Stimulated activated CD8-positive, alpha-beta memory T cell treated with anti-CD3 and anti-CD28 coated beads, Interleukin-15, amount 100 ng/mL, for 1 hour (primary cell): ENCODE data around the gene CRYM.
"Not testable (repeated sequence)": the region's sequence is repeated elsewhere in the genome, so short reads cannot be mapped to it uniquely, and the experiment has no call there.

ENCODE experiments used
- DNase-seq: peaks from one replicate; pipeline ENCODE4 v3.0.0-alpha.2; 2020; ENCODE audit warnings: low read depth

Gene CRYM

DNA sequence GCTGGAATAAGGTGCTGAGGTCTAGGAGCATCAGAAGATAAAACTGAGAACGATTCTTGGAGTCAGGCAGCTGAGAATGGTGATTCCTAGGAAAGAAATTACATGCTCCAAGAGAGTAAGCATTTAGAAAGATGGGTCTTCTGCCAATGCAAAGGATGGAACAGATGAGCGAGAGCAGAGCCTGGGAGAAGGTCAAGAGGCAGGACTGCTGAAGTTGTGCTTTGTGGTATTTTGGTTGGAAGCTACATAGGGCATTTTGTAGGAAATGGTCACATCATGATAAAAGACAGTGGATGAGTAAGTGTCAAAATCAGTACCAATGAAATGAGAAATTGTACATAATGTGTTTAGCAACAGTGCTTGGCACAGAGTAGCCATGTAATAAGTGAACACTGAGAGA, 1.4 kb upstream of the CRYM start:
- no peak for DNase-seq

DNA sequence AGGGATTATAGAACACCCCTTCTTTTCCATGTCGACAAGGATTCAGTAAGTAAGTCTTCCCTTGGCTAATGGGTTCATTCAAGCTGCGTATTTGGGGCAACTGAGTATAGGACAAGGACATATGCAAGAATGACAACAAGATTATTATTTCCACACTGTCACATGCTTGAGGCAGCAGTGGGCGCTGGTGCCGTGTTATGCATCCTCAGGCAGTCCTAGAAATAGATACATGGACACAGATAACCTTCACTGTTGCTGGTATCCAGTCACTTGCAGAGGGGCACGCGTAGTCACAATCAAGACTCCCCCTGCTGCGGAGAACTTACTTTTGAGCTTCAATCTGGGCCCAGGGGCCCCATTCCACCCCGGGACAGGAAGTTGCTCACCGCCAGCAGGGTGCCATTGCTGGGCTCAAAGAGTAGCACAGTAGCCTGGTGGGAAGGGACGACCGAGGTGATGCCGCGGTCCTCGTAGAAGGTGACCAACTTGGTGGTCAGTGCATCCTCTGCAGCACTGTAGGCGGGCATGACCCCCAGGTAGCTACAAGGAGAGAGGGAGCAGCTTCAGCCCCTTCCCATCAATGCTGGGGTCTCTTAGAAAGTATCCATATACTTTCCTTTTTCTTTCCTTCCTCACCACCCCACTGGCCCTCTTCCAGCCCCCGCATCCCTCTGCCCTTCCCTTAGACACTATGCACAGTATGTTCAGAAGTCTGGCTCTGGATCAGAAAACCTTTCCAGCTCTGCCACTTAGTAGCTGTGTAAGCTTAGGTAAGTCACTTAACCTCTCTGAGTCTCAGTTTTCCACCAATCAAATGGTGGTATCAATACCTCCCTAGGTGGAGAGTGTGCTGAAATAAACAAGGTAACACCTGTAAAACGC, 804 bp downstream of the CRYM start:
- no peak for DNase-seq

DNA sequence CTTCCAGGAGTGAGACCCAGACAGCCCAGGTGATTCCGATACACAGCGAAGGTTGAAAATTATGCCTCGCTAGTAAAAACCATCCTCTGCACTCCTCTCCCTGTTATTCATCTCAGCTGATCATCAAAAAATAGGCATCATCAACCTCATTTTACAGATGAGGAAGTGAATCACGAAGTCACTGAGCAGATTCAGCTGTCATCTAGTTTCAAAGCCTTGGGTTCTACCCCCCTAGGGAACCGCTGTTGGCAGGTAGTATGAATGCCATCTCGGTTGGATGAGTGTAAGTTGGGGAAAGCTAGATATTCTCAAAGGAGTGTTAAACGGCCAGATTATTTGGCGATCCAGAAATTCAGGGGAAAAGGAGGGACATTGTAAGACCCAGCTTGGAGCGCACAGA, 2.0 kb downstream of the CRYM start:
- DNase-seq = no peak

GRCh38 chr16:21275529-21275928, 2.6 kb downstream of the CRYM start:
- DNase-seq = no peak

- DNase-seq = no peak
Measured at GRCh38 chr16:21274172-21274726, 3.8 kb downstream of the CRYM start.

DNA sequence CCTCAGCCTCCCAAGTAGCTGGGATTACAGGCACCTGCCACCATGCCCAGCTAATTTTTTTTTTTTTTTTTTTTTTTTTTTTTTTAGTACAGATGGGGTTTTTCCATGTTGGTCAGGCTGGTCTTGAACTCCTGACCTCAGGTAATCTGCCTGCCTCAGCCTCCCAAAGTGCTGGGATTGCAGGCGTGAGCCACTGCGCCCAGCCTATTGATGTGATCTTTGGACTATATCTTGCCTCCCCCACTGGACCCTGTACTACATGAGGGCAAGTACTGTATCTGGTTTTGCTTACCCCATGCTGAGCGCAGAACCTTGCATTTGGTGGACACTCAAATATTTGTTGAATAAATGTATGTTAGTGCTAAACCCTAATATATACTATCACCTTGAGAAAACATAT, 5.3 kb downstream of the CRYM start:
- not testable (repeated sequence) for DNase-seq

DNA sequence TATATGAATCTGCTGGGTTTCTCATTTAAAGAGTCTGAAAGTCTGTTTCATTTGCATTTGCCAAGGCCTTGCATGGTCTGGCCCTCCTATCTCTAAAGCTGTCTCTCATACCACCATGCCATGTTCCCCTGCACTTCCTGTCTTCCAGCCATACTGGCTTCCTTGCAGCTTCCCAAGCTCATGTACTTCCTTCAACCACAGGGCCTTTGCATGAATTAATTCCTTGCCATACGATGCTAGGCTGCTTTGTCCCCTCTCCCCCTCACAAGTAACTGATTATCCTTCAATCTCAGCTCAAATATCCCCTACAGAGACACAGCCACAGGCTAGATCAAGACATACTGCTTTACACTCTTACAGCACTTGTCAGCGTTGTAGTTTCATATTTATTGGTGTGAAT, 5.8 kb downstream of the CRYM start:
- no peak for DNase-seq

- no peak for DNase-seq
Measured at GRCh38 chr16:21268236-21268635, 9.9 kb downstream of the CRYM start.

DNA sequence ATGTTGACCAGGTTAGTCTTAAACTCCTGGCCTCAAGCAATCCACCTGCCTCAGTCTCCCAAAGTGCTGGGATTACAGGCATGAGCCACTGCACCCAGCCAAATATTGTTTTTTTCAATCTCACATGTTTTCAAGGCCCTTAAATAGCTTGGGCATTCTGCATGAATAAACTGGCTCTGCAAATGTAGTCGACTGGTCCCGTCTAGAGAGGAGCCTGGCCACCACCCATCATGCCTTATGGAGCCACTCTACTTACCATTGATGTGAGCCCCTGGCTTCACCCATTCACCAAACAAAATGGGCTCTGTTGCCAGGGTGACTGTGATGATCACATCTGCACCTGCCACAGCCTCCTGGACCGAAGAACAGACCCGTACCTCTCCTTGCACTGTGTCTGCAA, 10.8 kb downstream of the CRYM start:
- no peak for DNase-seq

DNA sequence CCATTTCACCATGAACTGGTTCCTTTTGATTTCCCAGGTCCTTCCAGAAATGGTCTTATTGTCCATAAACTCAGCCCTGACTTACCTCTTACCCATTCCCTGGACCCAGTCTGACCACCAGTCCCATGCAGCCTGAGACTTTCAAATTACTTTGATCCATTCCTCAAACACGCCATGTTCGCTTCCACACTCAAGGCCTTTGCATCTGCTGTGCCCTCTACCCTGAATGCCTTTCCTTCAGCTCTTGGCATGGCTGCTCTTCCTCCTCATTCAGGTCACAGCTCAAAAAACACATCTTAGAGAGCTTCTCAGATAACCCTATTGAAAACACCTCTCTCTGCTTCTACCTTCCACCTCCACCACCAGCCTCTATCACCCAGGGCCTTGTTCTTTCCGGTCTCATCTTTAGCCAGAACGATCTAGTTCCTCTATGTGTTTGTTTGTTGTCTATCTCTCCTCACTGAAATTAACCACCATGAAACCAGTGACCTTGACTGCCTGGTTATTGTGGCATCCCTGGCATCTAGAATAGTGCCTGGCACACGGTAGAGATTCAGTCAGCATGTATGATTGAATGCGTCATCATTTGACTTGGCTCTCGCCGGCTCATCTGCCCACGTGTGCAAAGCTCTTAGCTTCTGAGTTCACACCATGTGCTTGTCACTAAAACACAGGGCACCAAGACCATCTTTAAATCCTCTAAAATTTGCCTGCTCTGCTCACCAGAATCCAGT, 12.8 kb downstream of the CRYM start:
- no peak for DNase-seq

DNA sequence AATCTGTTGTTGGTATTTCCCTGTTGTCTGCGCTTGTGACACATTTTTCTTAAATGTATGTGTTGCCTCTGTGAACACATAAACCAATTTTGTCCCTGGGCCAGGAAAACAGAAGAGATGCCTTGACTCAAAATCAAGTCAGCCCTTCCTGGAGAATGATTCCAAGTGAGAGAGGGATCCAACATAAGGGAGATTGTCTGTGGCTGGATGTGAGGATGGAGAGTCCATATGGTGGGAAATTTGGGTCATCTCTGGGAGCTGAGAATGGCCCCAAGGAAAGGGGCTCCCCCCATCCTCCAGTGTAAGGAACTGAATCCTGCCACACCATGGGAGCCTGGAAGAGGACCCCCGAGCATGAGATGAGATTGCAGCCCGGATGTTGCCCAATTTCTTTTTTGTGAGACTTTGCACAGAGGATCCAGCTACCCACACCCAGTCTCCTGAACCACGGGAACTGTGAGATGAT, 13.5 kb downstream of the CRYM start:
- DNase-seq = no peak

- no peak for DNase-seq
Measured at GRCh38 chr16:21263640-21264570, 14.2 kb downstream of the CRYM start.

DNA sequence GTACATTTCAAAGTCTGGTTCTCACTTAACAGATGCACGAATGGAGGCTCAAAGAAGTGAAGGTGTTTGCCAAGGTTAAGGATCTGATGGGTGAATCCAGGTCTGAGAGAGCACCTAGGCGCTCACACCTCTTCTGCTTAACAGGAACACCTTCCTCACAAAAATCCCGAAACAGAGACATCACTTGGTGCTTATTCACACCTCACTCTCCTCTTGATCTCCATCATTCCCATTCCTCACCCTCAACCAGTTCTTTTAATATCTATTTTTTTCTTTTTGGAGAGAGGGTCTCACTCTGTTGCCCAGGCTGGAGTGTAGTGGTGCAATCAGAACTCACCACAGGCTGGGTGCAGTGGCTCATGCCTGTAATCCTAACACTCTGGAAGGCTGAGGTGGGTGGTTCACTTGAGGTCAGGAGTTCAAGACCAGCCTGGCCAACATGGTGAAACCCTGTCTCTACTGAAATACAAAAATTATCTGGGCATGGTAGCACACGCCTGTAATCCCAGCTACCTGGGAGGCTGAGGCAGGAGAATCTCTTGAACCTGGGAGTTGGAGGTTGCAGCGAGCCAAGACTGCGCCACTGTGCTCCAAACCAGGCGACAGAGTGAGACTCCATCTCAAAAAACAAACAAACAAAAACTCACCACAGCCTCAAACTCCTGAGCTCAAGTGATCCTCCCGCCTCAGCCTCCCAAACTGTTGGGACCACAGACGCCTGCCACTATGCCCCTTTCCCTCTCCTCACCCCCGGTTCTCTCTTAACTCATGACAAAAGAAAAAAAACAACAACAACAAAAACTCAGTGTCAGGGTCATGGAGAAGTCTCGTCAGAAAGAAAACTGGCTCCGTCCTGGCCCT, 15.1 kb downstream of the CRYM start:
- no peak for DNase-seq

- no peak for DNase-seq
Measured at GRCh38 chr16:21260870-21261791, 17.0 kb downstream of the CRYM start.

GRCh38 chr16:21257284-21257683, 20.8 kb downstream of the CRYM start:
- DNase-seq = no peak

DNA sequence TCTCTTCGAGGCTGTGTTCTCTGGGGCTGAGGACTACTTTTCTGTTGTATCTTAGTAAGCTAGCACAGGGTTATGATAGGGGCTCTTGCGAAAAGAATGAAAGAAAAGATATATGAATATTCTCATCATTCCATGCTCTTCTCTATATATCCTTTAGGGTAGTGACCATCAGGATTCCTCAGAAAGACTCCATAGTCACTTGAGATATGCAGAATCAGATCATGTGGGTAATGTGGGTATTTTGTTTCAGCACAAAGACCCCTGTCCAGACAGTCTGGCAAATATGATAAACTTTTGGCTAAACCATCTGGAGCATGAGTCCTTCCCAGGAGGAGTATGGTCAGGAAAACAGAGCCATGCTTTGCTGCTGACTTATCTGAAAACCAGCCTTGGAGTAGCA, 21.5 kb downstream of the CRYM start:
- DNase-seq = no peak

DNA sequence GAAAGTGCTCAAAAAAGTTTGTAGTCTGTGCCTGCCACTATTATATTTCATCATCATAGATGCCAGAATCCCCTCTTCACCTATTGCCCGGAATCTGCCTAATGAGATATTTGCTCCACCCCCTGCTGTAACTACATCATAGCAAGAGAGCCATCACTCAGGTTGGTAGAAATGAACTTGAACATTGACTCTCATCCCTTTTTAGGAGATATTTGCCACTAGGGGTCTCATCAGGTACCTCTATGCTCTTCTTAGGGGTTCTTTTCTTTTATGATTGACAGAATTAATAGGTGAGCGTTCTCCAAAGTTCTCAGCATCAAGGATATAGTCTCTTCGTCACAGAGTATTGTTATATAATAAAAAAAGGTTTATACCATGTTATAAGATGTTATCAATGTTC, 24.6 kb downstream of the CRYM start:
- no peak for DNase-seq

DNA sequence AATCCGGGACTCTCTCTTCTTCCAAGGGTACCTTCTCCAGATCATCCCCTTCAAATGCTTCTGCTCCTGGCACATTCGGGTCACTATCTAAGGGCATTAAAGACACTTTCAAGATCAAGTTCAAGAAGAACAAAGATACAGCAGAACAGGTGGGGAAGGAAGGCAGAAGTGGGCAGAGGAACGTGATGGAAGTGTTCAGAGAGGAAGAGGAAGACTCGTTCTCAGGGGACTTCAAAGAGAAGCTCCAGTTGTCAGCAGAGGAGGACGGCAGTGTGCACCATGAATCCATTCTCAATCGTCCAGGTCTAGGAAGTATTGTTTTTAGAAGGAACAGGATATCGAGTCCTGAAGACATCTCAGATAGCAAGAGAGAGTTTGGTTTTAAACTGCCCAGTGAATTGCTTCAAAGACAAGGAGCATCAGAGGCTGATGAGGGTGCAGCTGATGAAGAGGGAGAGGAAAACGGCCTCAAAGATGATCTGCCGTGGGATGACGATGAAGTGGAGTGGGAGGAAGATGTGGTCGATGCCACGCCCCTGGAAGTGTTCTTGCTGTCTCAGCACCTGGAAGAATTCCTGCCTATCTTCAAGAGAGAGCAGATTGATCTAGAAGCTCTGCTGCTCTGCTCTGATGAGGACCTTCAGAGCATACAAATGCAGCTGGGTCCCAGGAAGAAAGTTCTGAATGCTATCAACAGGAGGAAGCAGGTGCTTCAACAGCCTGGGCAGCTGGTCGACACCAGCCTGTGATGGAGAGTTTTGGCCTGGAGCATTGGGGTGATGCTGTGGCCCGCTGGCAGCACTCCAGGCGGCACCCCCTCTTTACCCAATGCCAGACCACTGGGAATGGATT, 27.8 kb downstream of the CRYM start:
- no peak for DNase-seq

DNA sequence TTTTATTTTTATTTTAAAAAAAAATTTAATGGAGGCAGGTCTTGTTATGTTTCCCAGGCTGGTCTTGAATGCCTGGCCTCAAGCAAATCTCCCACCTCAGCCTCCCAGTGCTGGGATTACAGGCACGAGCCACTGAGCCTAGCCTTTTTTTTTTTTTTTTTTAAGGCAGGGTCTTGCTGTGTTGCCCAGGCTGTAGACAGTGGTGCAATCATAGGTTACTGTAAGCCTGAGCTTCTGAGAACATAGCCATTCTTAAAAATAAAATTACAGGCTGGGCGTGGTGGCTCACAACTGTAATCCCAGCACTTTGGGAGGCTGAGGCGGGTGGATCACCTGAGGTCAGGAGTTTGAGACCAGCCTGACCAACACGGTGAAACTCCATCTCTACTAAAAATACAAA, 29.9 kb downstream of the CRYM start:
- DNase-seq = not testable (repeated sequence)
